Naive thymus-derived CD8-positive, alpha-beta T cell (primary cell): ENCODE data around the gene PLEKHG2. TPM values are rescaled to one million over a fixed set of nuclear protein-coding genes. Genes with fewer than 3 reads are reported as not detected.

Experiments
- ATAC-seq, 2 donors: fragments of 150-1000 bp; cut with Tn5 transposase in 1 of 2; sonication (Bioruptor Pico), chemical (Tn5 transposase) in 1 of 2; 1 replicate in 1 of 2; 2 replicates in 1 of 2; pipeline ENCODE4 v1.10.0; 2021; ENCODE audit warnings: mild to moderate bottlenecking in 2 of 2, moderate library complexity in 2 of 2
- POLR2A ChIA-PET: fragments of 350-600 bp; sonication (Branson Sonifier 250); formaldehyde crosslinking; loops from one replicate; lab custom pipeline; 2021; ENCODE audit warnings: antibody characterized with exemption; lab: Charles Lee
- DNase-seq, 10 donors: peaks; one replicate each; pipeline versions ENCODE4 v3.0.0 to v3.0.0-alpha.2; 2020 to 2022
- H3K27ac Mint-ChIP-seq, 10 donors: one replicate each; pipeline ENCODE4 v1.8.0; 2020 to 2022; ENCODE audit warnings: mild to moderate bottlenecking in 10 of 10, mixed read lengths in 10 of 10, moderate library complexity in 4 of 10, inconsistent platforms in 1 of 10
- H3K27me3 Mint-ChIP-seq, 5 donors: one replicate each; pipeline ENCODE4 v1.8.0; 2021 to 2022; ENCODE audit warnings: mixed read lengths in 5 of 5
- H3K36me3 Mint-ChIP-seq, 3 donors: one replicate each; pipeline ENCODE4 v1.8.0; 2020 to 2022; ENCODE audit warnings: mixed read lengths in 3 of 3, mild to moderate bottlenecking in 2 of 3, inconsistent platforms in 1 of 3
- H3K4me1 Mint-ChIP-seq, 4 donors: one replicate each; pipeline ENCODE4 v1.8.0; 2021 to 2022; ENCODE audit warnings: mixed read lengths in 4 of 4
- H3K4me3 Mint-ChIP-seq, 10 donors: one replicate each; pipeline ENCODE4 v1.8.0; 2020 to 2022; ENCODE audit warnings: mild to moderate bottlenecking in 10 of 10, mixed read lengths in 10 of 10, moderate library complexity in 6 of 10, inconsistent platforms in 1 of 10
- H3K9me3 Mint-ChIP-seq, 9 donors: one replicate each; pipeline ENCODE4 v1.8.0; 2020 to 2022; ENCODE audit warnings: mixed read lengths in 9 of 9, mild to moderate bottlenecking in 3 of 9, inconsistent platforms in 1 of 9, moderate library complexity in 1 of 9
- microRNA-seq: library from miRNA; unstranded; fragments of <30 nt; microRNA quantifications from one replicate; pipeline ENCODE4 v1.2.0, GENCODE V29; 2022; ENCODE audit warnings: borderline microRNAs expressed
- polyA plus RNA-seq, 3 donors: library from polyadenylated mRNA; unstranded; fragments of 300-500 nt; fragmentation: Illumina TruSeq; gene quantifications; one replicate each; pipeline ENCODE4 v1.2.3, GENCODE V29; 2021
- total RNA-seq, 8 experiments: library from RNA in 2 of 8; stranded (reverse) in 2 of 8; gene quantifications; one replicate each; pipeline ENCODE4 v1.2.3 and lab custom pipeline; 2021 to 2026

Gene PLEKHG2
- total and polyA plus RNA-seq, 5 experiments from 2014 or later = 4.2 to 23.8 (median 5.0) TPM

DNA sequence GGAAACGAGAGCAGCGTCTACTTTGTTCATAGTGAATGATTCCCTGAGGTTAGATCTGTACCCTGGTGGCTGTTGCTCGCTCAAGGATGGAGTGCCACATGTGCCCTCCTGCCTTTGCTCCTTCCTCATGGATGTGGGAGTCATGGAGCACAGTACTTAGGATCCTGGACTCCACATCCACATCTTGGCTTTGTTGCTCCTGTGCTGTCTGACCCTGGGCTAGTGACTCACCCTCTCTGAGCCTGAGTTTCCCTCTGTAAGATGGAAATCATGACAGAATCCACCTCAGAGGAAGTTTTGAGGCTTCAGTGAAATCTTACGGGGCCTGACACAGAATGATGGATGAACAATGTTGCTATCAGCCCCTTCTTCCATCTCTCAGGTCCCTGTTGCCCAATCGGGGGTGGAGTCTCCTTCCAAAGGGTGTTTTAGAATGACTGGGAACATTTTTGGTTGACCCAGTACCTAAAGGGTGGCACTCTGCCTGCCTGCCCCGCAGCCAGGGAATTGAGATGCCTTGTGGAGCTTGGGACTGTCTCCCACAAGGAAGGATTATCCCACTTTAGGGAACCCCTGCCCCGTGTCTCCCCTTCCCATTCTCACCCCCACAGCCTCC, 58.4 kb downstream of the PLEKHG2 start:
- POLR2A ChIA-PET = interaction anchor here (0.6 to 1.1 kb wide), 2 partner anchors 26 to 27 kb away, joined by 3 to 5 read pairs; partner anchors contain the start of gene SUPT5H
- Mint-ChIP-seq H3K36me3 (peaks cover 10 to 83% (median 20%) of the 10 kb centered on the region in 3 donors), H3K27ac (peak overlapping the region in 6 of 10 donors; percentile 15 to 67 (median 42)), H3K9me3 (no peaks in the 10 kb centered on the region), H3K4me1 (peaks cover 0 to 16% (median 9%) of the 10 kb centered on the region in 4 donors), H3K4me3 (no peak overlapping the region), H3K27me3 (no peaks in the 10 kb centered on the region)
- ATAC-seq (no peak), DNase-seq (no peak)

DNA sequence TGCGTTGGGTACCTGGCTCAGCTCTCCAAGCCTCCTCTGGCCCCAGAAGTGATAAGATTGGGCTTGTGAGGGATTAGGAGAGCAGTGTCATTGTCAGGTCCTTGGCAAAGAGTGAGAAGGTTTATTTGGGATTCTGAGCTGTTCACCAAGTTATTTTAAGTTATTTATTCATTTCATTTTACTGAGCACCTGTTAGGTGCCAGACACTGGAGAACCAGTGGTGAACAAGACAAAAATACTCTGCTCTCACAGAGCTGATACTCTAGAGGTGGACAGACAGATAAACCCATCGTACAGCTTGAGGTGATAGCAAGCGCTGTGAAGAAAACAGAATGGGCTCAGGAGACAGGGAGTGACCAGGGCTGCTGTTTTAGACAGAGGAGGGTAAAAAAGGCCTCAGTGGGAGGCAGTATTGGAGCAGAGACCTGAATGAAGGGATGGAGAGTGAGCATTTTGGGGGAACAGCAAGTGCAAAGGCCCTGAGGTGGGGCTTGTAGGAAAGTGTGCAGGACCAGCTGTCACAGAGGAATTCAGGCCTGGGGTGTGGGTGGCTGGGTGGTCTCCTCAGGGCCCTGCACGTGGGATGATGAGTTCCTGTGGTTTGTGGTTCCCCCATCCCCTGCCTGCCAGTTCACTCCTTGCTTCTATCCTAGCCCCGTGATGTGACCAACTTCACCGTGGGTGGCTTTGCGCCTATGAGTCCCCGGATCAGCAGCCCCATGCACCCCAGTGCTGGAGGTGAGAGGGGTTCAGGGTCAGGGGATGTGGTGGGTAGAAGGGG, 59.5 kb downstream of the PLEKHG2 start:
- POLR2A ChIA-PET = interaction anchor here (1.1 kb wide), 1 partner anchor 27 kb away, joined by 5 read pairs; the partner anchor contains the start of gene SUPT5H
- Mint-ChIP-seq H3K27me3 (no peaks in the 10 kb centered on the region), H3K9me3 (no peaks in the 10 kb centered on the region), H3K4me3 (no peak overlapping the region), H3K4me1 (peaks cover 0 to 14% (median 8%) of the 10 kb centered on the region in 4 donors), H3K36me3 (peaks cover 6 to 79% (median 17%) of the 10 kb centered on the region in 3 donors), H3K27ac (peak overlapping the region in 7 of 10 donors; percentile 34 to 84 (median 43))
- DNase-seq (no peak), ATAC-seq (no peak)

DNA sequence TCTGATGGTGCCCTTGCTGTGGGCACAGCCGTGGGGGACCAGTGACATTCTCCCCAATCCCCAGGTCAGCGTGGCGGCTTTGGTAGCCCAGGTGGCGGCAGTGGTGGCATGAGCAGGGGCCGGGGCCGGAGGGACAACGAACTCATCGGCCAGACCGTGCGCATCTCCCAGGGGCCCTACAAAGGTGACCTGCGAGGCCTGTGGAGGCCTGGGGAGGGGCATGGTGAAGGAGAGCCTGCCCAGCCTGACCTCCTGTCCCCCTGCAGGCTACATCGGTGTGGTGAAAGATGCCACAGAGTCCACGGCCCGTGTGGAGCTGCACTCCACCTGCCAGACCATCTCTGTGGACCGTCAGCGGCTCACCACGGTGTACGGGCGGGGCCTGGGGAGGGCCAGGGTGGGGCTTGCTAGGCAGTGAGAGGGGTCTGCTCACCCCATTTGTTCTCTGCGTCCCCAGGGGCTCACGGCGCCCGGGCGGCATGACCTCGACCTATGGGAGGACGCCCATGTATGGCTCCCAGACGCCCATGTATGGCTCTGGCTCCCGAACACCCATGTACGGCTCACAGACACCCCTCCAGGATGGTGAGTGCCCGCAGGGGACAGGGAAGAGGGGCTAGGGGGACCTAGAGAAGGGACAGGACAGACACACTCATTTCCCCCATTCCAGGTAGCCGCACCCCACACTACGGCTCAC, 60.4 kb downstream of the PLEKHG2 start:
- Mint-ChIP-seq H3K36me3 (peaks cover 6 to 75% (median 14%) of the 10 kb centered on the region in 3 donors), H3K27me3 (no peaks in the 10 kb centered on the region), H3K4me3 (peak overlapping the region in 1 of 10 donors; percentile 20), H3K9me3 (no peaks in the 10 kb centered on the region), H3K4me1 (peaks cover 0 to 14% (median 8%) of the 10 kb centered on the region in 4 donors), H3K27ac (peak overlapping the region in 1 of 10 donors; percentile 34)
- POLR2A ChIA-PET = interaction anchor here (1.9 kb wide), 1 partner anchor 72 kb away, joined by 7 read pairs; no protein-coding TSS in a partner anchor
- DNase-seq (no peak), ATAC-seq (no peak)

DNA sequence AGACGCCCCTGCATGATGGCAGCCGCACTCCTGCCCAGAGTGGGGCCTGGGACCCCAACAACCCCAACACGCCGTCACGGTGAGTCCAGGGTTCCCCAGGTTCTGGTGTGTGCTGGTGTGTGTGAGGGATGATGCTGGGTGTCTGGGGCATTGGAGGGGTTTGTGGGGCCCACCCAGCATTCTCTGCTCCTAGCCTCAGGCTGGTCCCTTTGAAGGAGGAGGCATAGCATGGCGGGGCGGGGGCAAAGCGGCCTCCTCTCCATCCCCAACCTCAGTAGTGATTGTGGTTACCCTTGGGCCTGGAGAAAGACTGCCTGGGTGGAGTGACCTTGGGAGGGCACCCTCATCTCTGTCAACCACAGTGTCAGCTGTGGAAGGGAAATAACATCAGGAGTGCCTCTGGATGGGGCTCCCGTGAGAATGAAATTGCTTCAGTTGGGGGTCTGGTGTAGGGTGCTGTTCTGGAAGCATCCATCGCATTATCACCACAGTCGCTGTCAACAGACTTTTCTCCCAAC, 61.0 kb downstream of the PLEKHG2 start:
- Mint-ChIP-seq H3K36me3 (peaks cover 6 to 69% (median 12%) of the 10 kb centered on the region in 3 donors), H3K9me3 (no peaks in the 10 kb centered on the region), H3K27ac (peak overlapping the region in 6 of 10 donors; percentile 18 to 89 (median 55)), H3K27me3 (no peaks in the 10 kb centered on the region), H3K4me3 (no peak overlapping the region), H3K4me1 (peaks cover 0 to 14% (median 8%) of the 10 kb centered on the region in 4 donors)
- ATAC-seq (peak; percentile 5 to 6), DNase-seq (no peak)
- POLR2A ChIA-PET = interaction anchor here (1.9 to 2.7 kb wide), 3 partner anchors 38 to 71 kb away, joined by 6 to 10 read pairs (median 7); partner anchors contain the start of genes EID2B and RPS16

DNA sequence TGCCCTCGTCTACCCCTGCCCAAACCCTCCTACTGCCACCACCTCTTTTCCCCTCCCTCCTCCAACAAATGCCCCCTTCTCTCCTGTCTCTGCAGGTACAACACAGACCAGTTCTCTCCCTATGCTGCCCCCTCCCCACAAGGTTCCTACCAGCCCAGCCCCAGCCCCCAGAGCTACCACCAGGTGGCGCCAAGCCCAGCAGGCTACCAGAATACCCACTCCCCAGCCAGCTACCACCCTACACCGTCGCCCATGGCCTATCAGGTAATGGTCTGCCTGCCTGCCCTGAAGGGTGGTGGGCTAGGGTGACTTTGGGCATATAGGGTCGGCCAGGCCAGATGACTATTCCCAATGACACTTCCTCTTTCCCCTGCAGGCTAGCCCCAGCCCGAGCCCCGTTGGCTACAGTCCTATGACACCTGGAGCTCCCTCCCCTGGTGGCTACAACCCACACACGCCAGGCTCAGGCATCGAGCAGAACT, 61.7 kb downstream of the PLEKHG2 start:
- peaks cover 6 to 62% (median 12%) of the 10 kb centered on the region in 3 donors for H3K36me3 Mint-ChIP-seq

DNA sequence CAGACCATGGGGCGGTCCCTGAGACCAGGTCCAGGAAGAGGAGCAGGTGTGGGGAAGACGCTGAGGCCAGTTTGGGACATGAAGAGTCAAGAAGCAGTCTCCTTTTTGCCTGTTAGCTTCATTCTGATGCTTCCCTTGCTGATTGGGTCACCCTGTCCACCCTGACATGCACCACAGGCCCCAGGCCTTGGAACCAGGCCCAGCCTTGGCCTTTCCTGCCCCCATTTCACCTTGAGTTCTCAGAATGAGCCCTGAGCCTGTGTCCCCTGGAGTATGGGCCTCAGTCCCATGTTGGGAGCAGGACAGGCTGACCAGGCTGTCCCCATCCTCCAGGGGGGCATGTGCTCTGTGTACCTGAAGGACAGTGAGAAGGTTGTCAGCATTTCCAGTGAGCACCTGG, 63.3 kb downstream of the PLEKHG2 start:
- no peak for ATAC-seq
- H3K9me3 Mint-ChIP-seq = no peaks in the 10 kb centered on the region
- H3K36me3 Mint-ChIP-seq = peaks cover 6 to 47% (median 12%) of the 10 kb centered on the region in 3 donors
- peak overlapping the region in 4 of 10 donors; percentile 2 to 86 (median 71) for H3K27ac Mint-ChIP-seq
- POLR2A ChIA-PET = interaction anchor here (2.2 to 2.7 kb wide), 2 partner anchors 40 to 57 kb away, joined by 6 to 10 read pairs; partner anchors contain the start of genes EID2B and RPS16
- H3K4me3 Mint-ChIP-seq = no peak overlapping the region
- no peak for DNase-seq
- H3K27me3 Mint-ChIP-seq = no peaks in the 10 kb centered on the region
- H3K4me1 Mint-ChIP-seq = peaks cover 11 to 20% (median 16%) of the 10 kb centered on the region in 4 donors

More for the DNA sequence above, 61.7 kb downstream of the PLEKHG2 start:
- DNase-seq (peak; percentile 58 to 87 (median 72)), ATAC-seq (peak; percentile 84 to 87)
- Mint-ChIP-seq H3K4me3 (no peak overlapping the region), H3K9me3 (no peaks in the 10 kb centered on the region), H3K4me1 (peaks cover 0 to 14% (median 8%) of the 10 kb centered on the region in 4 donors), H3K27ac (peak overlapping the region in 8 of 10 donors; percentile 41 to 89 (median 74)), H3K27me3 (no peaks in the 10 kb centered on the region)
- POLR2A ChIA-PET = interaction anchor here (0.6 to 2.7 kb wide), 5 partner anchors 29 to 71 kb away, joined by 4 to 10 read pairs (median 6); partner anchors contain the start of genes EID2B, RPS16 and SUPT5H

Small RNAs within 50 kb of the gene (microRNA-seq; reads per million reads assigned to microRNA genes)
- gene MIR4530 = not detected

Other genes starting within 250 kb of the PLEKHG2 start
- not detected for gene NCCRP1, start 215.7 kb upstream of the PLEKHG2 start, total RNA-seq
- not detected for gene NCCRP1, start 215.7 kb upstream of the PLEKHG2 start, polyA plus RNA-seq
- gene SYCN, start 208.4 kb upstream of the PLEKHG2 start, total RNA-seq = not detected
- gene SYCN, start 208.4 kb upstream of the PLEKHG2 start, polyA plus RNA-seq = not detected
- not detected for gene IFNL3, start 167.7 kb upstream of the PLEKHG2 start, total RNA-seq
- not detected for gene IFNL3, start 167.7 kb upstream of the PLEKHG2 start, polyA plus RNA-seq
- gene IFNL4, start 163.8 kb upstream of the PLEKHG2 start, total RNA-seq = not detected
- under 1 TPM in 2 of 3 donors, not detected in 1; 0.11 to 0.17 TPM for gene IFNL4, start 163.8 kb upstream of the PLEKHG2 start, polyA plus RNA-seq
- gene IFNL2, start 144.3 kb upstream of the PLEKHG2 start, total RNA-seq = not detected
- gene IFNL2, start 144.3 kb upstream of the PLEKHG2 start, polyA plus RNA-seq = not detected
- gene IFNL1, start 116.3 kb upstream of the PLEKHG2 start, total RNA-seq = not detected
- gene IFNL1, start 116.3 kb upstream of the PLEKHG2 start, polyA plus RNA-seq = under 1 TPM in 1 of 3 donors, not detected in 2; 0.65 TPM
- gene LRFN1, start 91.8 kb upstream of the PLEKHG2 start, total RNA-seq = 10 to 100 TPM; 10.1 TPM
- 1 to 10 TPM; 3.2 to 4.4 (median 3.5) TPM for gene LRFN1, start 91.8 kb upstream of the PLEKHG2 start, polyA plus RNA-seq
- gene GMFG, start 76.6 kb upstream of the PLEKHG2 start, total RNA-seq = 100 to 1,000 TPM; 373 to 393 TPM
- gene GMFG, start 76.6 kb upstream of the PLEKHG2 start, polyA plus RNA-seq = 1,000 to 10,000 TPM; 1,026 to 1,392 (median 1,316) TPM
- 10 to 100 TPM; 49.8 to 55.2 TPM for gene SAMD4B, start 70.2 kb upstream of the PLEKHG2 start, total RNA-seq
- gene SAMD4B, start 70.2 kb upstream of the PLEKHG2 start, polyA plus RNA-seq = 10 to 100 TPM in 1 of 3 donors, 1 to 10 TPM in 2; 5.4 to 12.3 (median 6.4) TPM
- gene PAF1, start 21.6 kb upstream of the PLEKHG2 start, total RNA-seq = 10 to 100 TPM; 44.4 to 47.4 TPM
- gene PAF1, start 21.6 kb upstream of the PLEKHG2 start, polyA plus RNA-seq = 10 to 100 TPM; 30.7 to 53.0 (median 43.8) TPM
- gene MED29, start 21.3 kb upstream of the PLEKHG2 start, total RNA-seq = 10 to 100 TPM; 53.8 to 59.0 TPM
- 10 to 100 TPM; 48.1 to 71.4 (median 59.6) TPM for gene MED29, start 21.3 kb upstream of the PLEKHG2 start, polyA plus RNA-seq
- gene ZFP36, start 5.8 kb upstream of the PLEKHG2 start, total RNA-seq = 100 to 1,000 TPM; 184 to 188 TPM
- 100 to 1,000 TPM in 2 of 3 donors, 10 to 100 TPM in 1; 70.4 to 137 (median 109) TPM for gene ZFP36, start 5.8 kb upstream of the PLEKHG2 start, polyA plus RNA-seq
- gene RPS16, start 23.3 kb downstream of the PLEKHG2 start, total RNA-seq = 1,000 to 10,000 TPM; 3,730 to 3,760 TPM
- 1,000 to 10,000 TPM; 2,588 to 2,812 (median 2,742) TPM for gene RPS16, start 23.3 kb downstream of the PLEKHG2 start, polyA plus RNA-seq
- 100 to 1,000 TPM; 185 to 196 TPM for gene SUPT5H, start 32.9 kb downstream of the PLEKHG2 start, total RNA-seq
- 100 to 1,000 TPM in 1 of 3 donors, 10 to 100 TPM in 2; 79.9 to 115 (median 96.6) TPM for gene SUPT5H, start 32.9 kb downstream of the PLEKHG2 start, polyA plus RNA-seq
- gene TIMM50, start 68.2 kb downstream of the PLEKHG2 start, total RNA-seq = 10 to 100 TPM; 47.5 to 52.1 TPM
- 10 to 100 TPM; 41.4 to 53.3 (median 44.6) TPM for gene TIMM50, start 68.2 kb downstream of the PLEKHG2 start, polyA plus RNA-seq
- gene DLL3, start 86.3 kb downstream of the PLEKHG2 start, total RNA-seq = under 1 TPM; 0.22 to 0.36 TPM
- 1 to 10 TPM; 1.1 to 1.9 (median 1.8) TPM for gene DLL3, start 86.3 kb downstream of the PLEKHG2 start, polyA plus RNA-seq
- not detected for gene SELENOV, start 102.5 kb downstream of the PLEKHG2 start, total RNA-seq
- not detected for gene SELENOV, start 102.5 kb downstream of the PLEKHG2 start, polyA plus RNA-seq
- 1 to 10 TPM; 5.9 to 7.7 TPM for gene EID2B, start 120.2 kb downstream of the PLEKHG2 start, total RNA-seq
- 1 to 10 TPM; 4.9 to 7.6 (median 6.4) TPM for gene EID2B, start 120.2 kb downstream of the PLEKHG2 start, polyA plus RNA-seq
- 10 to 100 TPM; 20.3 to 21.2 TPM for gene EID2, start 127.5 kb downstream of the PLEKHG2 start, total RNA-seq
- gene EID2, start 127.5 kb downstream of the PLEKHG2 start, polyA plus RNA-seq = 10 to 100 TPM; 19.8 to 37.1 (median 22.1) TPM
- not detected for gene LGALS13, start 189.9 kb downstream of the PLEKHG2 start, total RNA-seq
- not detected for gene LGALS13, start 189.9 kb downstream of the PLEKHG2 start, polyA plus RNA-seq
- gene LGALS16, start 243.2 kb downstream of the PLEKHG2 start, total RNA-seq = not detected
- not detected for gene LGALS16, start 243.2 kb downstream of the PLEKHG2 start, polyA plus RNA-seq